LNCaP clone FGC (cell line): ENCODE measurements around the gene FRMD4A.

Source experiments
- DNase-seq: peaks from one replicate; pipeline ENCODE4 v3.0.0-alpha.2; 2011; ENCODE audit warnings: low read depth
- H3K4me3 ChIP-seq: 2 replicates; pipeline ENCODE4 v1.5.1; 2011; ENCODE audit warnings: mild to moderate bottlenecking, low read depth, low read length, control low read depth
- CTCF ChIP-seq: IDR thresholded peaks from 2 replicates; pipeline ENCODE4 v1.5.1; 2012; ENCODE audit warnings: mild to moderate bottlenecking; ENCODE audit not compliant: control insufficient read depth, insufficient read depth; ENCODE audit errors: extremely low read depth

The FRMD4A gene

GRCh38 chr10:14330388-14331061 is at the start of gene FRMD4A:
TSS of gene FRMD4A (minus strand) at chr10:14330924.
- no peak for TF ChIP-seq CTCF
- H3K4me3 ChIP-seq, result no peak within 1 kb of the TSS
- DNase-seq, result no peak

GRCh38 chr10:14379556-14380280 is 49.0 kb upstream of the FRMD4A start:
- TF ChIP-seq CTCF, result no peak
- no peak overlapping the region for H3K4me3 ChIP-seq
- DNase-seq, result no peak

- DNase-seq, result no peak
- no peak for TF ChIP-seq CTCF
- H3K4me3 ChIP-seq, result no peak overlapping the region
These were observed 47.8 kb upstream of the FRMD4A start for GRCh38 chr10:14378387-14378960.

GRCh38 chr10:14377591-14378175 is 47.0 kb upstream of the FRMD4A start:
- H3K4me3 ChIP-seq, result no peak overlapping the region
- TF ChIP-seq CTCF, result no peak
- DNase-seq, result no peak

- no peak for TF ChIP-seq CTCF
- H3K4me3 ChIP-seq, result no peak overlapping the region
- DNase-seq, result no peak
These were observed 44.2 kb upstream of the FRMD4A start for GRCh38 chr10:14374745-14375445.

GRCh38 chr10:14372606-14373005 is 41.9 kb upstream of the FRMD4A start:
- TF ChIP-seq CTCF, result no peak

More at GRCh38 chr10:14372606-14373005, 41.9 kb upstream of the FRMD4A start:
- DNase-seq, result no peak
- H3K4me3 ChIP-seq, result no peak overlapping the region
